Astrocyte (in vitro differentiated cells and primary cell): Measurements from ENCODE around the gene SPATC1L. TPM values are rescaled to one million over a fixed set of nuclear protein-coding genes. Genes with fewer than 3 reads are reported as not detected.

ENCODE experiments used
- DNase-seq: peaks from one replicate; pipeline ENCODE4 v3.0.0-alpha.2; 2010; ENCODE audit warnings: low read depth
- FAIRE-seq: peaks from 2 replicates; lab custom pipeline; 2011; peaks lifted over from hg19 to GRCh38; lab: Jason Lieb, UNC
- H2AFZ ChIP-seq: 2 replicates; pipeline ENCODE4 v1.6.0; 2012; ENCODE audit warnings: low read depth, low read length, inconsistent platforms
- H3K27ac ChIP-seq: 2 replicates; pipeline ENCODE4 v1.5.1; 2011; ENCODE audit warnings: low read depth, low read length, inconsistent platforms
- H3K27me3 ChIP-seq: 2 replicates; pipeline ENCODE4 v1.6.0; 2011; ENCODE audit warnings: low read length, inconsistent platforms; ENCODE audit not compliant: insufficient read depth
- H3K36me3 ChIP-seq: 2 replicates; pipeline ENCODE4 v1.5.1; 2011; ENCODE audit warnings: low read length, inconsistent platforms; ENCODE audit not compliant: insufficient read depth
- H3K4me1 ChIP-seq: 2 replicates; pipeline ENCODE4 v1.5.1; 2011; ENCODE audit warnings: low read length, inconsistent platforms; ENCODE audit not compliant: insufficient read depth
- H3K4me2 ChIP-seq: 2 replicates; pipeline ENCODE4 v1.6.0; 2012; ENCODE audit warnings: low read length, inconsistent platforms
- H3K4me3 ChIP-seq: 2 replicates; pipeline ENCODE4 v1.5.1; 2011; ENCODE audit warnings: low read depth, mild to moderate bottlenecking, low read length, inconsistent platforms; ENCODE audit not compliant: insufficient read depth
- H3K79me2 ChIP-seq: 2 replicates; pipeline ENCODE4 v1.6.0; 2012; ENCODE audit warnings: mild to moderate bottlenecking, low read length, inconsistent platforms; ENCODE audit not compliant: insufficient read depth
- H3K9ac ChIP-seq: 2 replicates; pipeline ENCODE4 v1.6.0; 2012; ENCODE audit warnings: mild to moderate bottlenecking, low read length, inconsistent platforms
- H3K9me3 ChIP-seq: 2 replicates; pipeline ENCODE4 v1.5.1; 2012; ENCODE audit warnings: low read depth, mild to moderate bottlenecking, low read length, inconsistent platforms; ENCODE audit not compliant: insufficient read depth
- H4K20me1 ChIP-seq: 2 replicates; pipeline ENCODE4 v1.6.0; 2012; ENCODE audit warnings: low read length, inconsistent platforms; ENCODE audit not compliant: insufficient read depth
- H3K27ac Mint-ChIP-seq: one replicate; pipeline ENCODE4 v1.8.0; 2021; ENCODE audit warnings: mild to moderate bottlenecking, mixed read lengths; ENCODE audit not compliant: unreplicated experiment
- H3K27me3 Mint-ChIP-seq: one replicate; pipeline ENCODE4 v1.8.0; 2021; ENCODE audit warnings: low read depth, mixed read lengths; ENCODE audit not compliant: unreplicated experiment
- H3K36me3 Mint-ChIP-seq: one replicate; pipeline ENCODE4 v1.8.0; 2021; ENCODE audit warnings: low read depth, mixed read lengths; ENCODE audit not compliant: unreplicated experiment
- H3K4me1 Mint-ChIP-seq: one replicate; pipeline ENCODE4 v1.8.0; 2021; ENCODE audit warnings: low read depth, mixed read lengths; ENCODE audit not compliant: unreplicated experiment
- H3K4me3 Mint-ChIP-seq: one replicate; pipeline ENCODE4 v1.8.0; 2021; ENCODE audit warnings: mild to moderate bottlenecking, moderate library complexity, mixed read lengths; ENCODE audit not compliant: unreplicated experiment
- H3K9me3 Mint-ChIP-seq: one replicate; pipeline ENCODE4 v1.8.0; 2021; ENCODE audit warnings: mild to moderate bottlenecking, mixed read lengths; ENCODE audit not compliant: unreplicated experiment
- CTCF ChIP-seq: IDR thresholded peaks from 2 replicates; pipeline ENCODE4 v1.5.1; 2011; ENCODE audit warnings: low read depth, mild to moderate bottlenecking, inconsistent platforms, low read length, moderate library complexity; ENCODE audit not compliant: insufficient read depth
- EZH2 ChIP-seq: IDR thresholded peaks from 2 replicates; pipeline ENCODE4 v1.6.1; 2012; ENCODE audit warnings: mild to moderate bottlenecking, low read length, inconsistent platforms; ENCODE audit not compliant: insufficient read depth
- total RNA-seq: library from RNA; stranded (reverse); gene quantifications from 2 replicates; pipeline ENCODE4 v1.2.1, GENCODE V29; 2021

SPATC1L gene
- total RNA-seq, 1 donor from 2014 or later, result 17.8 TPM

- DNase-seq (no peak), FAIRE-seq (no peak)
- Histone ChIP-seq H3K27me3 (no peaks in the 10 kb centered on the region), H3K79me2 (no peaks in the 10 kb centered on the region), H3K9me3 (no peaks in the 10 kb centered on the region), H3K36me3 (no peaks in the 10 kb centered on the region), H4K20me1 (no peaks in the 10 kb centered on the region), H3K4me1 (no peaks in the 10 kb centered on the region), H3K27ac (no peak overlapping the region), H3K9ac (no peak overlapping the region), H3K4me2 (no peak overlapping the region), H2AFZ (no peak overlapping the region), H3K4me3 (no peak overlapping the region)
- H3K9me3 Mint-ChIP-seq, result peaks cover 3% of the 10 kb centered on the region
- peaks cover 11% of the 10 kb centered on the region for H3K36me3 Mint-ChIP-seq
- H3K27me3 Mint-ChIP-seq, result no peaks in the 10 kb centered on the region
- peaks cover 2% of the 10 kb centered on the region for H3K4me1 Mint-ChIP-seq
- TF ChIP-seq CTCF (no peak), EZH2 (no peak)
- H3K27ac Mint-ChIP-seq, result no peak overlapping the region
- no peak overlapping the region for H3K4me3 Mint-ChIP-seq
Observed at GRCh38 chr21:46156678-46157077, 27.6 kb downstream of the SPATC1L start.

- no peak overlapping the region for H3K27ac Mint-ChIP-seq
- no peaks in the 10 kb centered on the region for H3K79me2 ChIP-seq
- H3K36me3 Mint-ChIP-seq, result peaks cover 11% of the 10 kb centered on the region
- H3K27me3 ChIP-seq, result no peaks in the 10 kb centered on the region
- H3K9ac ChIP-seq, result no peak overlapping the region
- TF ChIP-seq CTCF (no peak), EZH2 (no peak)
- no peaks in the 10 kb centered on the region for H3K9me3 ChIP-seq
- no peaks in the 10 kb centered on the region for H4K20me1 ChIP-seq
- H3K4me1 Mint-ChIP-seq, result peaks cover 2% of the 10 kb centered on the region
- H3K4me3 ChIP-seq, result no peak overlapping the region
- no peak for FAIRE-seq
- H3K27ac ChIP-seq, result no peak overlapping the region
- H3K4me2 ChIP-seq, result no peak overlapping the region
- no peaks in the 10 kb centered on the region for H3K27me3 Mint-ChIP-seq
- no peaks in the 10 kb centered on the region for H3K4me1 ChIP-seq
- no peaks in the 10 kb centered on the region for H3K36me3 ChIP-seq
- H3K9me3 Mint-ChIP-seq, result peaks cover 3% of the 10 kb centered on the region
- H2AFZ ChIP-seq, result no peak overlapping the region
- no peak for DNase-seq
- H3K4me3 Mint-ChIP-seq, result no peak overlapping the region
Observed at GRCh38 chr21:46156378-46156645, 27.9 kb downstream of the SPATC1L start.

- no peaks in the 10 kb centered on the region for H3K27me3 ChIP-seq
- H2AFZ ChIP-seq, result no peak within 1 kb of the TSS
- DNase-seq, result no peak
- H3K4me1 Mint-ChIP-seq, result peaks cover 2% of the 10 kb centered on the region
- no peak for TF ChIP-seq CTCF
- no peak for TF ChIP-seq EZH2
- no peaks in the 10 kb centered on the region for H3K27me3 Mint-ChIP-seq
- H4K20me1 ChIP-seq, result no peaks in the 10 kb centered on the region
- no peak within 1 kb of the TSS for H3K9ac ChIP-seq
- no peak within 1 kb of the TSS for H3K4me3 Mint-ChIP-seq
- H3K27ac Mint-ChIP-seq, result no peak within 1 kb of the TSS
- H3K36me3 Mint-ChIP-seq, result peaks cover 11% of the 10 kb centered on the region
- no peak within 1 kb of the TSS for H3K4me3 ChIP-seq
- H3K9me3 Mint-ChIP-seq, result peaks cover 3% of the 10 kb centered on the region
- no peaks in the 10 kb centered on the region for H3K4me1 ChIP-seq
- H3K9me3 ChIP-seq, result no peaks in the 10 kb centered on the region
- H3K4me2 ChIP-seq, result no peak within 1 kb of the TSS
- no peaks in the 10 kb centered on the region for H3K79me2 ChIP-seq
- FAIRE-seq, result no peak
- H3K27ac ChIP-seq, result no peak within 1 kb of the TSS
- no peaks in the 10 kb centered on the region for H3K36me3 ChIP-seq
Observed at GRCh38 chr21:46155514-46156377, 28.5 kb downstream of the SPATC1L start, which contains the start of gene FTCD. FTCD (minus strand) TSS chr21:46155579; CDS start chr21:46155523, 56 bp downstream.
